GM19452 (cell line): ENCODE data around the gene MAP3K5.

Experiments
- ATAC-seq: cut with Tn5 transposase; IDR thresholded peaks from one replicate; pipeline ENCODE4 v1.9.1; 2021; ENCODE audit not compliant: unreplicated experiment

Gene MAP3K5

DNA sequence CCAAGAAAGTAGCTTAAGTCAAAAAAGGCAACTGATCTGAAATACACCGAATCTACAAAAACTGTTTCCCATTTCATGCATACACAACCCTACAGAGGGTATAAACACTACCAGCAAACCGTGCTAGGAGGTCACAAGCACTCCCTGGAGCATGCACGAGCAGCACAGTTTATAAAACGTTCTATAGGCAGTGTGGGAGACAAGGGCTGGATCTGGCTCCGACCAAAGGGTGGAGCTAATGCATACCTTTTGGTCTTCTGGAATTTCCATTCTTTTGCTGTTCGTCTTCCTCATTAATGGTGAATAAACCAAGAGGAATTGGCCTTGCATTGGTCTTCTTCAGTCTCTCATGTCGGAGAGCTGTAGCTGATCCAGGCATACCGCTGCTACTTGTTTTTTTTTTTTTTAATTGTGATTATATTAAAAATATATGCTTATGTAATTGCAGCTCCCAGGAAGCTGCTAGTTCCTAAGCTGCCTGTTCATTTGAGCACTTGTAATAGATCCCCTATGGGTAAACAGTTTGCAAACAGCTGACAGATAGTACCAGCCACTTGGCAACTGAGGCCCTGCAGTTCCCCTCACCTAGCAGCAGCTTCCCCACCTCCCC is 266.6 kb downstream of the MAP3K5 start:
- ATAC-seq: no peak

GRCh38 chr6:136524936-136525413 is 267.3 kb downstream of the MAP3K5 start:
- no peak for ATAC-seq

DNA sequence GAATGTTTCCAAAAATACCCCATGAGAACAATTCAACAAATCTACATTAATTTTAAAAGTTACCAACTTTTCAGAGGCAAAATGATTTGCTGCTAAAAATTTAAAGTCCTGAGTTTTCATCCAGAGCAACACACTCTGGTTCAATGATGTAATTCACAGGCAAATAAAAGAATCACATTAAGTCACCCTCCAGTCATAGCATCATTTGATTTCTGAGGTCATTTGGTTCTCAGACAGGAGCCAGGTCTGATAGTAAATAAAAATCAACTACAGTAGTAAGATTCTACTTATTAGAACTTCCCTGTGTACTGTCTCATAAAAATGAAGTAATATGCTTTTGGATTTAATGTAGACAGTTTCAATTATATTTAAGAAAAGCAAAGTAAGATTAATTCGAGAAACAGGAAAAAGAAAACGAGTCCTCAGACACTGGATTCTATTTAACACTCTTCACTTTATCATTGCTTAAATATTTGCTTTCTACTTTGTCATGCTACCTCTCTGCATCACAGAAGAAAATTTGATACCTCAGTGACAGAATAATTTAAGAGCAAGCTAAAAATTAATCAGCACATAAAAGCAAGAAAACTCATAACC is 267.8 kb downstream of the MAP3K5 start:
- no peak for ATAC-seq

- ATAC-seq: no peak
These were observed 269.1 kb downstream of the MAP3K5 start for GRCh38 chr6:136523196-136523595.

DNA sequence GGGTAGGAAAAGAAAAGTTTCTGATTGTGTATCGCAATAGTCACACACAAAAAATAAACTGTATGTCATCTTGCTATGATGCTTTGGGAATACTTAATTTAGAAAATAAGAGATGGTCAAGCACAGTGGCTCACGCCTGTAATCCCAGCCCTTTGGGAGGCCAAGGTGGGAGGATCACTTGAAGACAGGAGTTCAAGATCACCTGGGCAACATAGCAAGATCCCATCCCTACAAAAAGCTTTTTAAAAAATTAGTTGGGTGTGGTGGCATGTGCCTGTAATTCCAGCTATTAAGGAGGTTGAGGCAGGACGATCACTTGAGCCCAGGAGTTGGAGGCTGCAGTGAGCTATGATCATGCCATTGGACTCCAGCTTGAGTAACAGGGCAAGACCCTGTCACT is 269.6 kb downstream of the MAP3K5 start:
- ATAC-seq: no peak

DNA sequence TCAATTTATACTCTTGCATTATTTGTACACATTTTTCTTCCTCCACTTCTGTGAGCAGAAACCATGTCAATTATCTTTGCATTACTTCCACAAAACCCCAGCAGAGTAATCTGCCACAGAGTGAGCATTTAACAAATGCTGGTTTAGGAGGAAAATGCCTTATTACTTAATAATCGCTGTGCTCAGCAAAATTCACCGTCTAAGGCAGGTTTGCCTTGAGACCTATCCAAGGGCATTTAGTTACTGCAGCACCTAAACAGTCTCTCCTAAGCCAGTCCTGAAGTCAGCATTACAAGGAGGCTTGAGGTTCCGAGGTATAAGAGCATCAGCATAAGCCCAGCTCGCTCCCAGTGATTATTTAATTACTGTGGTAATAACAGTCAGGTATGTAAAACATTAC is 270.4 kb downstream of the MAP3K5 start:
- no peak for ATAC-seq

DNA sequence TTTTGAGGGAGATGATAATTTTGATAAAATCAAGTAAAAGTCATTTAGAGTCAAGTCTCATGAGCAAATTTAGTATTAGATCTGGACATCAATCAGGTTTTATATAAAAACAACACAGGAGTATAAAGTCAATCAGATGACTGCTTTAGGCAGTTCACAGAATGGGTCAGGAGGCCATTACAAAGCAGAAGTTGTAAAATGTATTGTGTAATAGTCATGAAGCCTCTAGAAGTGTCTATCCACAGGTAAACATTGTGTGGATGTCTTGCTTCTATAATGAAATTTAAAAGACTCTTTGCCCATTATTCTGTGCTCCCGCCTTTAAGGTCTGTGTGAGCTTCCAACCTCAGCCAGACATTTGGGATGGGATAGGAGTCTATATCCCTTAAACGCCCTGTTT is 270.9 kb downstream of the MAP3K5 start:
- no peak for ATAC-seq

DNA sequence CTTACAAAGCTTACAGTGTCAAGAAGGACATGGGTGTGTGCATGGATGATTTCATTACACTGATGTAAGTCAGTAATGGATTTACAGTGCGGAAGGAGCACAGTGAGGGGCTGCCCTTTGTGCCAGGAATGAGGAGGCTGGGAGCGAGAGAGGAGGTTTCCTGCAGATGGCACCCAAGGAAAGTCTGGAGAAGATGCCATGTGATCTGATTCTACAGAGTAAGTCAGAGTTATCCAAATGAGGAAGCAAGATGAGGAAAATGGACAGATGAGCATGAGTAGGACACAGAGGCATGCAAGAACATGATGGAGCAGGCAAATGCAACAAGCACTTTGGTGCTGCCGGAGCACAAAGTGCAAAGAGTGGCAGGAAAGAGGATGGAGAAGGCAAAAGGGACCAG is 271.8 kb downstream of the MAP3K5 start:
- no peak for ATAC-seq

- ATAC-seq: no peak
These were observed 274.7 kb downstream of the MAP3K5 start for GRCh38 chr6:136517582-136517981.

GRCh38 chr6:136517002-136517401 is 275.3 kb downstream of the MAP3K5 start:
- ATAC-seq: no peak

DNA sequence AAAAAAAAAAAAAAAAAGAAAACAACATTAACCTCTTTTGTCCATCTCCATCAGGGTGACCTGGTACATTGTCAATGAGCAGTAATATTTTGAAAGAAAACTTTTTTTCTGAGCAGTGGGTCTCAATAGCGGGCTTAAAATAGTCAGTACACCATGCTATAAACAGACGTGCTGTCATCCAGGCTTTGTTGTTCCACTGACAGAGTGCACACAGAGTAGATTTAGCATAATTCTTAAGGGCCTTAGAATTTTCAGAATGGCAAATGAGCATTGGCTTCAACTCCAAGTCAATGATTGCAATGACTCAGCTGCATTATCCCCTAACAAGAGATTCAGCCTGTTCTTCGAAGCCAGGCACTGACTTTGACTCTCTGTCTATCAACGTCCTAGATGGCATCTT is 277.7 kb downstream of the MAP3K5 start:
- no peak for ATAC-seq

DNA sequence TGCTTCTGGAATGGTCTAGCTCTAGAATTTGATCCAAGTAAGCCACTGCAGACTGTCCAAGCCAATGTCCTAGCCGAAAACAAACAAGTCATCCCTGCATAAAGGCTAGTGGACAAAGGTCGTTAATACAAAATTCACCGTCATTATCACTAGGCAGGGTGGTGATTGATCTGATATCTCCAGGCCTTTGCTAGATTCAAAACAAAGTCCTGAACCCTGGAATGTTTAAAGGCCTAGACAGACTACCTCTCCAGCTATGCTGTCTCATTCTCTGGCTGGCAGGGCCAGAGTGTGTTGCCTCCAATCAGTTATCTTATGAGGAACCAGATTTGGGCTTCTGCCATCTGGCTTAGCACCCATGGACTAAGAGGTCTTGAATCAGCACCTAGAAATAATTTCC is 280.4 kb downstream of the MAP3K5 start:
- no peak for ATAC-seq

- ATAC-seq: no peak
These were observed 280.9 kb downstream of the MAP3K5 start for GRCh38 chr6:136511397-136511796.

GRCh38 chr6:136510782-136511181 is 281.5 kb downstream of the MAP3K5 start:
- no peak for ATAC-seq

- ATAC-seq: no peak
These were observed 282.0 kb downstream of the MAP3K5 start for GRCh38 chr6:136510299-136510698.

DNA sequence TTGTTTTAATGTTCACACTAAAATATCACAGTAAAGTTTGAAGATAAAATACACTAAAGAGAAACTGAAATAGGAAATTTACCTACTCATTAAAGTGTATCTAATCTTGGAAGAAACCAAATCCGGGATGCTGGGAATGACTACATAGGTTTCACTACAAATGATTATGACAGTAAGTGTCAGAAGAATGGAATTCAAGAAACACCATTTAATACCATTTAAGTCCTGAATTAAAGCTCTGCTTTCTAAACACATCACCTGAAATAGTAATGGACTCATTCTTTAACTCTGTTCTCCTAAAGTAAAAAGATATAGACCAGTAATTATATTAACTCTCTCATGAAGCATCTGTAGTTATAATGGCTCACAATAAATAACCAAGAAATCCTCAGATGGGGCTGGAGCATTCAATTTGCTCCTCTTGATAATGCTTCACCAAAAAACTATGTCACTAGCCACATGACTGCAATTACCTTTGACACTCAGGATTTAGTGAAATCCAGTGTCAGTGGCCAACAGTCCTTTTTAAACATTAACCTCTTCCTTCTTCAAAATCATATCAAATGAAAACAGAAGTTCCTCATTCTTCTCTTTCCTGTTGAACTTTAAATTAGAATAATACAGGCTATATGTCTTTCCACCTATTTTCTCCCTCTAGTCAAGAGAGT is 283.4 kb downstream of the MAP3K5 start:
- ATAC-seq: no peak
